Measurements from ENCODE around the gene HOXA10.
A peak's percentile ranks its signal among the peaks of the same experiment; 100 is the strongest.

The HOXA10 gene

DNA sequence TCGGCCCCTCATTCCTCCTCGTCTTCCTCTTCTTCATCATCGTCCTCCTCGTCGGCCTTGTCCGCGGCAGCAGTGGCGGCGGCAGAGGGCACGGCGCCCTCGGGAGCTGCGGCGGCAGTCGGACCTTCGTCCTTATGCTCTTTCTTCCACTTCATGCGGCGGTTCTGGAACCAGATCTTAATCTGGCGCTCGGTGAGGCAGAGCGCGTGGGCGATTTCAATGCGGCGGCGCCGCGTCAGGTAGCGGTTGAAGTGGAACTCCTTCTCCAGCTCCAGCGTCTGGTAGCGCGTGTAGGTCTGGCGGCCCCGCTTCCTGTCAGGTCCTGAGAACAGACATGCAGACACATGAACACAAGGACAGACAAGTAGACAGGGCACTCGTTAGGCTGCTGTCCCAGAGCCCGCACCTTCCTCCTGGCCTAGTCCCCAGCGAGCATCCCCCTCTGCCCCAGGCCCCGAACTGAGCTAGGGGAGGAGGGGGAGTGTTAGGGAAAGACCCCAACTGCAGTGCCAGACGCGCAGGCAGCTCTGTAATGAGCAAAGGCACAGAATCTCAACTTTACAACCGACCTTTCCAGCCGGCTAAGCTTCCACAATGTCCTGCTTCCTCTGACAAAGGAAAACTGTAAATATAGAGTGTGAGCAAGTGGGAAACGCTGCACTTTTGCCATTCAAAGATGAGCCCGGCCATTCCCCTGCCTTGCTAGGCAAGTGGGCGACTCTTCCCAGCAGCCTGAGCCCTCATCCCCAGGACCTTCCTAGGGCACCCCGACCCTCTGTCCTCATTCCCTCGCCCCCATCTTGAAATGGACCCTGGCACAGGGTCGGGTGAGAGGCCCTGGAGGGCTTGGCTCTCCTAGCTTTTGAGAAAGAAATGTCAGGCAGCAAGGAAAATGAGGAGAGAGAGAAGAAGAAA, 19.0 kb downstream of the HOXA10 start:
- DNase-seq, result peak; percentile 71

DNA sequence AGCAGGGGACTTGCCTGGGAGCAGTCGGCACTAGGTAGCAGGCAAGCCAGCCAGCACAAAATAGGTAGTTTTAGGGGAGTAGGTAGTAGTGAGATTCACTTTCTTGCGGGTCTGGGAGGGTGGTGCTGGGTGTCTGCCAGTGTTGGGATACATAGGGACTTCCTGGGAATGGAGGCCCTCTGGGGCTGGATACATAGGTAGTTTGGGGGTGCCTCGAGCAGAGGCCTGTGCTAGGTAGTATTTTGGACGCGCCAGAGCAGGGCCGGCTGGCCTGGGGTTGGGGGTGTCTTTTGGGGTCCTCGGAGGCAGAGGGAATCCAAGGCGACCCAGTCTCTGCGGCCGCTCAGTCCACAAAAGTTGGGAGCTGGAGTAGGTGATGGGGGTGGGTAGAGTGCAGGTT, 19.8 kb downstream of the HOXA10 start:
- DNase-seq, result no peak

DNA sequence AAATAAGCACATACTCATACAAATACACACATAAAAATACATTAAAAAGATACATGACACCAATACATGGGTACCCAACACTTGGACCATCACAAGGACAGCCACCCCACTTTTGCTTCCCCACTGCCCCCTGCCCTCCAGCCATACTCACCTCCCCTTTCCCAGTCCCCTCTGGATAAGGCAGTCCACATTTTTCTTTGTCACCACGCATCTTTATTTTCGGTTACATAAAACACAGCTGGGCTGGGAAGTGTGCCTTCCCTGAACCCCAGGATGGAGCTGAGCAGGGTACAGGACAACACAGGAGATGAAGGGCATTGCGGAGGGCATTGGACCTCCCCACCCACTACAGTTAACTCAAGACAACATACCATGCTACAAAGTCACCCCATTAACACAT, 20.6 kb downstream of the HOXA10 start:
- DNase-seq, result no peak

DNA sequence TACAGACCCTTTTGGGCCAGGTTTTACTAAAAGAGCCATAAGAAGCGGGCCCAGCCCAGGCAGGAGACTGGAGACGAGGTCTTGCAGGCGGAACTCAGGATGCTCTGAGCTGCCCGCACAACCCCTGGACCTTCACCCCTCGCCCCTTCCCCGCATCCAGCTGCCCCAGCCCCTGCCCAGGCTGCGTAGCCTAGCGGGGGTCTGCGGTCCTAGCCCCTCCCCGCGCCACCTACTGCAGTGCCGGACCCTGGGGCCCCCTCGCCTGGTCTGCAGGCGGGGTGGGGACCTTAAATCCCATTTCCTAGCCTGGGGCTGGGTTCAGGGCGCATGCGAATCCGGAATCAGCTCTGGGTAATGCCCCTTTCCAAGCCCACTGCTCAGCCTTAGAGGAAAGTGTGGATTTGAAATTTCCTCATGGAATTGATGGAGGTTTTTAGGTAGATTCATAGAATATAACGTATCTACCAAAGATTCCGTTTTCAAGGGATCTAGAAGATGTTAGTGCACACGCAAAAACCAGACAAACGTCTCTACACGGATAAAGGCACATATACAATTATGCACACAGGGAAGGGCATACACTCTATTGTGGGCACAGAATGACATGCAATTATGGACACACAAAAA, 21.2 kb downstream of the HOXA10 start:
- DNase-seq, result no peak

DNA sequence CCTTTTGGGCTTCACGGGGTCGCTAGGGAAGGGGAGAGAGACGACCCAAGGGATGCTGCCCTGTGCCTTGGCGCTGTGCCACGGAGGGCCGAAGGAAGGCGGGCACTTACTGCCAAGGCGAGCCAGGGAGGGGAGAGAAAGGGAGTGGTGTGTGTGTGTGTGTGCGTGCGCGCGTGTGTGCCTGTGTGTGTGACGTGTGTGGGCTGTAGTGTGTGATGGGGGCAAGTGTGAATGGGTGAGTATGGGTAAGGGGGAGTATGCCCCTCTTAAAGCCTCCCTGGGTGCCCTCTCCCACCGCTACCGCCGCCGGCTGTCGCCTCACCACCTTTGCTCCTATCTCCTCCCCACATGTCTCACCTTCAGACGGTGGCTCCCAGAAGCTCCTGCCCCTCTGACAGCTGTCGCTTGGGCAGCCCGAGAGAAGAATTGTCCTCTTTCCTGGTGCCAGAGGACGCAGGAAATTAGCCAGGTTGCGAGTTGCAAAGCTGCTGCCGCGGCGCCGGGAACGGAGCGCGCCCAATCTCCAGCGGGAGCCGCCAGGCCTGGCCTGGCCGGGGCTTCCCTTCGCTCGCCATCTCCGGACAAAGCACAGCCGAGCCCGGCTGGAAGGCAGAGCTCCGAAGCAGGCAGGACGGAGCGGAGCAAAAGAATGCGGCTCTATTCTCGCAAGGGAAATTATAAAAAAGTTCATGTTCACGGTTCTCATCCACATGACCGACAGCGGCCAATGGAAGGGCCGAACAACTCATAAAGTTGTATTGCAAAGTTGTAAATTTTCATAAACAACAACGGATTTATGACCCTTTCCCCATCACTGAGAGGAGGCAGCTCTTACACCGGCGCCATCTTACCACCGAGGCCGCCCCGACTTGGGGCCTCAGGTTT, 21.9 kb downstream of the HOXA10 start, which contains the start of gene HOXA3:
Gene HOXA3, minus strand, starts transcription at position 653 of the 885 bp plus-strand sequence. CDS start 41,943 bp downstream, outside the sequence.
- DNase-seq, result peak; percentile 79

DNA sequence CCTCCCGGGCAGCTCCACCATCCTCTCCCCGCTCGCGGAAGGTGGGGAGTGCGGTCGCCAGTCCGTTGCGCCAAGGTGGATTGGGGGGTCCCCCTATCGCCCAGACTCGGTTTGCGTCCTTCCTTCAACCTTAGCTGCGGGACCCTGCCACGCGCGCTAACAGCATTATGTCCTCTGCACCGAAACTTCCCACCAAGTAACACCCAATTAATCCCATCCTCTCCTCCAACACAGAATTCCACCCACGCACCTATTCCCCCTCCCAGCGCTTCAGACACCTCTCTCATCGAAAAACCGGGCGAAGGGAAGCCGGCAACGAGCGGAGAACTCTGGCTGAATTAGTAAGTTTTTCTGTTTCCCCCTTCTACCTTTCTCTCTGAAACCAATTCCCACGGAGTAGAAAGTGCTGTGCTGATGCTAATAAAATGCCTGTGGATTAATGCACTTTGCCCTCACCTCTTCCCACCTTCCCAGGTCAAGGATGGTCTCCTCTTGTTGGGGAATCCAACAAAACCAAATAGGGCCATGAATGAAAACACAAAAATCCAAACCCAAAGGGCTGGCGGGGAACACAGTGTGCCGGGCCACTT, 22.7 kb downstream of the HOXA10 start:
- DNase-seq, result no peak

DNA sequence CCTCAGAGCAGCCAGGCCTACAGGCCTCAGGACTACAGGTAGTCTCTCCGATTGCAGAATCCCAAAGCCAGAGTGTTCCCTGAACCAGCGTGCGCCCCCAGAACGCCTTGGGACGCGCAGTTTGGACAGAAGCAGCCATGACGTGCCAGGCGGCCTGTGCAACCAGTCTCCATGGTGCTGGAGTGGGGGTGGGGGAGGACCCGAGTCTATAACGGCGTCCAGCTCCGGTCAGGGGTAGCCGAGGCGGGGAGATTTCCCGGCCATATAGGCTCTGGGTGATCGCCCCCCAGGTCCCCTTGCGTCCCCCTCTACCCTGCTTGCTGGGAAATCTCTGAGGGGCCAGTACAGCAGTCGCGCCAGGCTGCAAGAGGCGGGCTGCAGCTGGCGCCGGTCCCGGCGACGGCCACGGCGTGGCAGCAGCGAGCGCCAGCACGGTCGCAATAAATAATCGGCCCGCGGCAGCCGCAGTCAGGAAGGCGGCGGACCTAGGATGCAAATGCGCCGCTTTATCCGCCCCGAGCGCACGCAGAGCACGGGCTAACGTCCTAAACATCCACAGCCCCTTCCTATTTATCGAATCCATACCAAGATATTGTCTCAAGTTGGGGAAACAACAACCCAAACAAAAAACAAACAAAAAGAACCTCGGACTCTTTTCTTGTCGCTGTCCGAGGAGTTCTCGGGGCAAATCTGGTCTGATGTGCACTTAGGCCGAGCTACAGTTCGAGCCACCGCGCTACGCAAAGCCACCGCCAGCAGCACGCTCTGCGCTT, 23.4 kb downstream of the HOXA10 start:
- DNase-seq, result peak; percentile 93

DNA sequence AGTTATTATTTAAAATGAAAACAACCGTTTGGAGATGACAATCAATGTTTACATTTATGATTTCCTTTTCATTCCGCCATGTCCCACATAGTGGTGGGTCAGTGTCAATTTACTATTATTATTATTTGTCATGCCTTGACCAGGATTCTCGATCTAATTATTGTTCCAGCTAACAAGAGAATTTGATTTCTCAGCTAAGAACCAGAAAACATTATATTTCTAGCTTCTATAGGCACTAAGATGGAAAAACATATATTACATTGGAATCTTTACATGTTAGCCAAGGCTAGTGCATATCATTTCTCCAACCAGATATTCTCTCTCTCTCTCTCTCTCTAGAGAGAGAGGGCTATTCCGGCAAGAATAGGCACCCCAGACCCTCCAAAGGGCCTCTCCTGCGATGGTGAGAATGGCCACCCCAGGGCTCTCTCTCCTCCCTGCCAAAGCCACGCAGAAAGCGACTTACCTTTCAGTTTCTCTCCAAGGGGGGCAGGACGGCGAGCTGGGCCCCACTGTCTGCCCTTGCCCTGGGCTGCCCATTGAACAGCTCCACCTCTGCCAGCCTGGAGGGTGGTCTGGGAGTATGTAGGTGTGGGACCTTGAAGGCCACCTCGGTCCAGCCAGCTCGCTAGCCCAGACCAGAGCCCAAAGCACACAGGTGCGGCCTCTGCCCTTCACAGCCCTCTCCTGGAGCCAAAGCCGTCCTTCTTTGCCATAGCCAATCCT, 24.1 kb downstream of the HOXA10 start:
- DNase-seq, result no peak

DNA sequence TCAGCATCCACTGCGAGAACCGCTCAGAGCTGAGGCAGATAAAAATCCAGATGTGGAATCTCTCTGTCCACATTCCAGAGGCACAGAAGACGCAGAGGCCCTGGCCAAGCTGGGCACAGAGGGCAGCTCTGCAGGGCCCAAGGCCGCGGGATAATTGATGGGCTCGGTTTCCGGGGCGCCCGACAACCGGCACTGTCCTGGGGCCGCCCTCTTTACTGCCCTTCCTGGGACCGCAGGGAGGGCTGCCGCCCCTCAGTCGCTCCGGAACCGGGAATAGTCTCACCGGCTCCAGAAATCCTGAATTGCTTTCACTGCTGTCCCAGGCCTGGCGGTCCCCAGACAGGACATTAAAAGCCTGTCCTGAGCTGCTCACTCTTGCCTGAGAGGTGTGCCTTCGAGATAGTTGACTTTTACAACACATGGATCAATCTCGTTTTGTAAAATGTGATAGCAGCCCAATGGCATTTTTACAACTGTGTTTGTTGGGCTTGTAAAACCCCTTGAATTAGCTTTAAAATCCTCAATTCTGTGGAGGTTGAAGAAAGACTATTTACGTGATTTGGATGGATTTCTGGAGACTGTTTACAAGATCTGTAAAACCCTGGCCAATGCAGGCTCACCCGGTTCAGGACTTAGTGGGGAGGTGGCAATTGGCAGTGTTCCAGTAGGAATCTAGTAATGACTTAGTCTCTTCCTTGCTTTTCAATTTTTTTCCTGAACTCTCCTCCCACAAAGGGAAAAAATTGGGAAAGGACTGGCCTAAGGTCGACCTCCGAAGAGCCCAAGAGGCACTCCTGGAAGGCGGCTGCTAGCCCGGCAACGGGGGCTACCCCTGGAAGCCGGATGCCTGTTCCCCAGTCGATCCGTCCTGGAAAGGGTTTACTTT, 25.1 kb downstream of the HOXA10 start:
- DNase-seq, result no peak

DNA sequence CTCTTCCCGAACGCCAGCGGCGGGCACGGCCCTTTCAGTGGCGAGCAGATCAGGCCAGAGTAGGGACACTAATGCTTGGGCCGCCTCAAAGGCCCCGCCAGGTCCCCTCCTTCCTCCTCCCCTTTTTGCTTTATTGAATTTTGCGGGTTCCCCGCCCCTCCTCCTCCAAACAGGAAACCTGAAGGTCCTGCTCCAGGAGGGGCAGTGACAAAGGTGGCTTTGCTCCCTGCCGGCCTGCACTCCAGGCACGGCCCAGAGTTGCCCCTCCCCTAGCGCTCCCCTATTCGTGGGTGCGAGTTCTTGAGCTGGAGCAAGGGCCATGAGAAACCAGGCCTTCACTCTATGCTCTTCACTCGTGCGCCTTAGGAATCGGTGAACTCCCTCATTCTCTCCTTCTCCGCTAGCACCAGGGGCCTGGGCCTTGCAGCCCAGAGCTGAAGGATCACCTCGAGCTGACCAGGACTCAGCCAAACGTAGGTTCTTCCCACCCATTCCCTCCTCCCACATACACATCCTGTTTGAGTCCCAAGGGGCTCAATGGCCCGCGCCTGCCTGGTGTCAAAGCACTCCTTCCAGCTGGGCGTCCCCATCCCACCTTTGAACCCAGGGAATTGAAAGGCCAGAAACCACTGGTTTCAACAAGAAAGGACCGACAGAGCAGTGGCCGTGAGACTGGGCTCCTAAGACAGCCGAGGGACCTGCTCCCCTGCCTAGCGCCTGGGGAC, 25.9 kb downstream of the HOXA10 start:
- peak; percentile 64 for DNase-seq

DNA sequence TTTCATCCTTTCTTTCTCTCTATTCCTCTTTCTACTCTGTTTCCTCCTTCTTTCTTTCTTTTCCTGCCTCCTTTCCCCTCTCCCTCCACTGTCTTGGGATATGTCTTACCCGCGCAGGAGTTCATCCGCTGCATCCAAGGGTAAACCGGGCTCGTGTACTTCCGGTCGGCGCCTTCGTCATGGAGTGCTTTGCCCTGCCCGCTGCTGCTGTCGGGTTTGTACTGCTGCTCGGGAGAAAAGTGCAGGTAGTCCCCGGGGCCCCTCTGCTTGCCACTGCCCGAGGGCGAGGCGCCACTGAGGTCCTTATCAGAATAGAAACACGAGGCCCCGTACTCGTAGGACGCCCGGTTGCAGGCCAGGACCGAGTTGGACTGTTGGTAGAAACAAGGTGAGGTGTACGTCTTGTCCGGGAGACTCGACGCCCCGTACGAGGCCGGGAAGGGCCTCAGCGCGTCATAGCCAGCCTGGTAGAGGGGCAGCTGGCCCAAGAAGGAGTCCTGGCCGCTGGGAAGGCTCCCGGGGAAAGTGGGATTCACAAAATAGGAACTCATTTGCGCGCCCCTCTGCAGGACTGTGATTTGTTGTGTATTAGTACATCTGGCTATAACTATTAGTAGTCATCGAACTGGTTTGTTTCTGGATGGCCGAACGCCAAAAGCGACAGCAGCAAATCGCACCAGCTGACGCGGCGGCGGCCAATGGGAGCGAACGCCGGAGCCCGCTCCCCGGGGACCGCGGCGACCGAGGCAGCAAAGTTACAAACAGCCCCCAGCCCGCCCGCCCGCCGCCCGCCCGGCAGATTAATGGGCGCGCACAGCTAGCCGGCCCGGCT, 26.7 kb downstream of the HOXA10 start, which contains the start of gene HOXA6:
Gene HOXA6, minus strand, starts transcription at position 576 of the 832 bp plus-strand sequence. Its CDS starts 25 bp downstream, at position 551.
- peak; percentile 60 for DNase-seq

DNA sequence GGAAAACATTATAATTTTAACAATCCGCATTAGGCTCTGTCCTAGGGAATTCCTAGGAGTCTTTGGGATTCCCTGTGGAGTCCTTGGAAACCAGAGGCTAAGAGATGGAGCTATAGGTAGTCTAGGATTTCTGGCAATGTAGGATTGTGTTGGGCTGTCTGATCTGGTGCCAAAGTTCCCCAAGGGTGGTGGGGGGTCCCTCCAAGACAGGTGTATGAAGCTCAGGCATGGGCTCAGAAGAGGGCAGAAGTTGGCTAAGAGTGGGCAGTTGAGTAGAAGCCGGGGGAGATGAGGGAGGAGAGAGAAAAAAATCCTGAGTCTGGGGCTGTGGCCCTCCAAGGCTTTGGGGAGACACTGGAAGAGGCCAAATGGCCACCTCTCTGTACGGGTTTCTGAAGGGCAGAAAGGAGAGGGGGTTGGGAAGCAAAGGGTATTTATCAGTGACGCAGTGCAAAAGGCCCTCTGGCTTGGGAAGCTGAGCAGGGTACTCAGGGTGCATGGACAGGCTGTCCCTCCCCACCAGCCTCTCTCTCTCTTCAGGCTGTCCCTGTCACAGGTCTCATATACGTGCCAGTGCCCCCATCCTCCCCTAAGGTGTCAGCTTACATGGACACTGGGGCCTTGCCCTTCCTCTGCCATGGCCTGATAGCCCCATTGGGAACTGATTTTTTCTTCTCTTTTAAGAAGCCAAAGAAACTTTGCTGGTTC, 27.5 kb downstream of the HOXA10 start:
- DNase-seq, result no peak

DNA sequence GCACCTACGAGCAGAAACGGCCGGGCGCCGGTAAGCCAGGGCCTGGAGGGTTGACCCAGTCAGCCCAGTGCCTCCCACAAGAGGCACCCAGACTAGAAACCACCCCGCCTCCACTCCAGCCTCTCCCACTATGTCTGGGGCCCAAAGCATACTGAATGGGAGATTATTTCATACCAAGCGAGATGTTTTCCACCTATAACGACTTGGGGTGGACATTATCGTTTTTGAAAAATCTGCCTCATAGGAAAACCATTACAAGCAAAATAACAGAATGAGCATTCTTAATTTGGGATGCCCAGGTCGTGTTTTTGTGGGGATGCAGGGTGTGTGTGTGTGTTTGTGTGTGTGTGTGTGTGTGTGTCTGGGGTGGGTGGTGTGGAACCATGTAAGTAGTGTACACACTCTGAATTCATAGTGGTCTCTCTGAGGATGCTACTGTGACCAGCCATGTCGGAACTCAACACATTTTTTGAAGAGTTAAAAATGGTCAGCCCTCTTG, 28.2 kb downstream of the HOXA10 start:
- no peak for DNase-seq

DNA sequence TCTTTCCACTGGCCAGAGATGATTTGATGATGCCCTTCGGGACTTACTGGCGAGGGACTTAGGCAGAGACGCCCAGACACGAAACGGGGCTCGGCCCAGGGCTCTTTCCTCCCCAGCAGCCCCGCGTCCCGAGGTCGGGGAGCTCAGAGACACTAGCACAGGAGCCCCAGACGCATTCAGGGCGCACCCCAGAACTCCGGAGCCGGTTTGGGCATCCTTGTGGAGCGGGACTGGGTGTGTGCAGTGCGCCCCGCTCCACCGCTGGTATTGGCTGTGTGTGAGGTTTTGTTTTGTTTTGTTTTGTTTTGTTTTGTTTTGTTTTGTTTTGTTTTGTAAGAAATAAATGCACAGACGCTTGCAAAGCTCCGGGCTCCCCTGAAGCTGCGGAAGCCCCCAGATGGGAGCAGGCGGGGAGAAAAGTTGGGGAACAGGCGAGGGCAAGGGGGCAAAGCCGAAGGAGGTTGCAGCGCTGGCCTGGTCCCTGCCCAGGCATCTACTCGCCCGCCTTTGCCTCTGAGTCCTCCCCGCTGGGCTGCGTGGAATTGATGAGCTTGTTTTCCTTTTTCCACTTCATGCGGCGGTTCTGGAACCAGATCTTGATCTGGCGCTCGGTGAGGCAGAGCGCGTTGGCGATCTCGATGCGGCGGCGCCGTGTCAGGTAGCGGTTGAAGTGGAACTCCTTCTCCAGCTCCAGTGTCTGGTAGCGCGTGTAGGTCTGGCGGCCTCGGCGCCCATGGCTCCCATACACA, 28.8 kb downstream of the HOXA10 start:
- no peak for DNase-seq

DNA sequence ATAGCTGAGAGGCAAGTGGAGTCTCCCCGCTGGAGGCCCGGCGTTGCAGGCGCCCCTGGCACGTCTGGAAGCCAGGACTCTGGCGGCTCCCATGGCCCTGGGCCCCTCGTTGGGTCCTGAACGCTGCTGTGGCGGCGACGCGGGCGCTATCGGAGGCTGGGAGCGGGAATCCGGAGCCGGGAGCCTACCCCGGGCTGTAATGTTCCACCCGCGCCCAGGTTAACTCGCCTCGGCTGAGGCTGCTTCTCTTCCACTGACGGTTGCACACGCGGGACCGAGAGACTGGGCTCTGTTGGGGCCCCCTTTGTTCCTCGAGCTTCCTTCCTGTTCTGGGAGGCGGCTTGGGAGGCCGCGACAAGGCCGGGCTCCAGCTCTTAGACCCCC, 29.3 kb downstream of the HOXA10 start:
- DNase-seq, result no peak

DNA sequence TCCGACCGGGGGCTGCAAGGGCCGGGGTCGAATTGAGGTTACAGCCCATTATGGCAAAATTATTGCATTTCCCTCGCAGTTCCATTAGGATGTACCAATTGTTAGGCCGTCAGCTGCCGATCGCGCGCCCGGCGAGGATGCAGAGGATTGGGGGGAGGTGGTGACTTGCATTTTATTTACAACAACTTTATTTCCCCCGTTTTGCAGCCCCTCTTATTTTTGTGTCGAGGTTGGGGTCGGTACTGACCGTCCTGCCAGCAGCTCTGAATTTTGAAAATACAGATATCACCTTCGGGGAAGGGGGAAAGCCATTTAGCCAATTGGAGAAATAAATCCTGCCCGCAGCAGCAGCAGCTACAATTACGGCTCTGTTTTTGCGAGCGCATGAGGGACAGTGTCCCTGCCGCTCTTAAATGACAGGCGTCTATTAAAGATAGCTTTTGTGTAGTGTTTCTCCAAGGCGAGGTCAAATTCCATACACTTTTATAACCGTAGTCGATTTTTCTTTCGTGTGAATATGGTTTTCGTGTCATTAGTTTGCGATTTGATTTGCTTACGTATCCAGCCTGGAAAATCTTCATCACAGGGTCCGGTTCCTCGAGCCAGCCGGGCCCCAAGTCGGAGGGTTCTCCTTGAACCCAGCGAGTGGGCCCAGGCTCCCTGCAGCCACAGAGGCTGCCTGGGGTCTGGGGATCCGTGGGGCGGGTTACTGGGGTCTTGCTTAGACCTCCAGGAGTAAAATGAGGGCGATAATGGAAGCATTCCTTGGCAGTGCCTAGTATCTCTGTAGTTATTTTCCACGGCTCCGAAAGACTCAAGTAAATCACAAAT, 30.0 kb downstream of the HOXA10 start:
- no peak for DNase-seq
